ENCODE data around the gene CRYM.

DNA sequence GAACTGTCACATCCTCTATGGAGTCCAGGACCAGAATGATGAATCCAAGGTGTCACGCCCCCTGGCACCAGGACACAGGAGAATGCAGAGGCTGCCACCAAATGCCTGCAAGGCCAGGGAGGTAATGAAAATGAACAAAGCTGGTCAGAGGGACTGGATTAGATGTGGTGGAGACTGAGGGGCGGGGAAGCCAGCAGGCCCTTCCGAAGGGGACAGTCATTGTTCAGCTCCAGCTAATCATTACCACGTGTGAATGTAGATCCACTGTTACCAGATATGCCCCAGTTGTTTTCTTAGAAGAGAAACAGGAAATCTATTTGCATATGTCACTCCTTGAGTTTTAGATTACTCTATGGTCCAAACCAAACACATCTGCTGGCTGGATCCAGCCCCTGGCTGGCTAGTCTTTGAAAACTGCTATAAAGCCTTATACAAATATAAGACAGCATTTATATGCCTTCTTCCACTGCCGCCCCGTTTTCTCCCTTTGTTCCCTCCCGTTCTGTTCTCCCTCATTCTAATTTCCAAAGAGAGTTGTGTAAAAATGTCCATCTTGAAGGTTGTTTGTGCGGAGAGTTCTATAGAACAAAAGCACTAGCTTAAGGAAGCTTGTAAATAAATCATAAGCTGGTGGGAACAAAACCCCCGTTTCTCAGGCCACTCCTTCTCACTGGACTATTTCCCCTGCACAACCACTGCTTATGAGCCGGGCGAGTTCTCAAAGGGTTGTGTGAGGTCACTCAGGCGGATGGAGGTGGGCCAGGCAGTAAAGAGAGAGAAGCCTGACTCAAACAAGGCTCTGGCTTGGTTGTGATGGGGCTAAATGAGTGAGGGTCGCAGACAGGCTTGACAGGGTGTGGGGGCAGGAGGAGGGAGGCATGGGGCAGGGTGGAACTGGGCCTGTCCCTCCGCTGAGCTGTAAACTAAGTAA lies 14.2 kb downstream of the CRYM start:
- TF ChIP-seq POLR2A (IDR thresholded peaks at IDR 0.05), result no peak
- TF ChIP-seq, protein P1, sequence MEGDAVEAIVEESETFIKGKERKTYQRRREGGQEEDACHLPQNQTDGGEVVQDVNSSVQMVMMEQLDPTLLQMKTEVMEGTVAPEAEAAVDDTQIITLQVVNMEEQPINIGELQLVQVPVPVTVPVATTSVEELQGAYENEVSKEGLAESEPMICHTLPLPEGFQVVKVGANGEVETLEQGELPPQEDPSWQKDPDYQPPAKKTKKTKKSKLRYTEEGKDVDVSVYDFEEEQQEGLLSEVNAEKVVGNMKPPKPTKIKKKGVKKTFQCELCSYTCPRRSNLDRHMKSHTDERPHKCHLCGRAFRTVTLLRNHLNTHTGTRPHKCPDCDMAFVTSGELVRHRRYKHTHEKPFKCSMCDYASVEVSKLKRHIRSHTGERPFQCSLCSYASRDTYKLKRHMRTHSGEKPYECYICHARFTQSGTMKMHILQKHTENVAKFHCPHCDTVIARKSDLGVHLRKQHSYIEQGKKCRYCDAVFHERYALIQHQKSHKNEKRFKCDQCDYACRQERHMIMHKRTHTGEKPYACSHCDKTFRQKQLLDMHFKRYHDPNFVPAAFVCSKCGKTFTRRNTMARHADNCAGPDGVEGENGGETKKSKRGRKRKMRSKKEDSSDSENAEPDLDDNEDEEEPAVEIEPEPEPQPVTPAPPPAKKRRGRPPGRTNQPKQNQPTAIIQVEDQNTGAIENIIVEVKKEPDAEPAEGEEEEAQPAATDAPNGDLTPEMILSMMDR (IDR thresholded peaks at IDR 0.05), result no peak
